Activated naive CD4-positive, alpha-beta T cell treated with anti-CD3 and anti-CD28 coated beads for 36 hours (primary cell): Measurements from ENCODE around the gene RFPL3. TPM values are rescaled to one million over a fixed set of nuclear protein-coding genes. Genes with fewer than 3 reads are reported as not detected.
"Not testable (repeated sequence)": the region's sequence is repeated elsewhere in the genome, so short reads cannot be mapped to it uniquely, and the experiment has no call there.

Source experiments
- CTCF ChIA-PET: fragments of 350-600 bp; sonication (Branson Sonifier 250); formaldehyde crosslinking; loops from one replicate; lab custom pipeline; 2021; ENCODE audit warnings: antibody characterized with exemption; lab: Charles Lee
- DNase-seq: peaks from one replicate; pipeline ENCODE4 v3.0.0-alpha.2; 2020
- H3K27ac Mint-ChIP-seq: one replicate; pipeline ENCODE4 v1.8.0; 2021; ENCODE audit warnings: mild to moderate bottlenecking, mixed read lengths
- H3K27me3 Mint-ChIP-seq: one replicate; pipeline ENCODE4 v1.8.0; 2021; ENCODE audit warnings: low read depth, mixed read lengths
- H3K36me3 Mint-ChIP-seq: one replicate; pipeline ENCODE4 v1.8.0; 2021; ENCODE audit warnings: low read depth, mixed read lengths
- H3K4me1 Mint-ChIP-seq: one replicate; pipeline ENCODE4 v1.8.0; 2021; ENCODE audit warnings: low read depth, mixed read lengths
- H3K4me3 Mint-ChIP-seq: one replicate; pipeline ENCODE4 v1.8.0; 2021; ENCODE audit warnings: mild to moderate bottlenecking, moderate library complexity, mixed read lengths
- H3K9me3 Mint-ChIP-seq: one replicate; pipeline ENCODE4 v1.8.0; 2021; ENCODE audit warnings: mixed read lengths
- intact Hi-C: fragments of 100-400 bp; cut with micrococcal nuclease; formaldehyde crosslinking; loops from one replicate; pipeline ENCODE4 v1.15.1; 2023
- total RNA-seq, 2 experiments: library from RNA; stranded (reverse); gene quantifications; one replicate each; pipeline ENCODE4 v1.2.3, GENCODE V29; 2021

The RFPL3 gene
- total RNA-seq, 2 experiments from 2014 or later: not detected

GRCh38 chr22:32333769-32334659 is 23.7 kb upstream of the RFPL3 start:
- intact Hi-C loops: no loop called here
- Mint-ChIP-seq H3K27ac (no peak overlapping the region), H3K9me3 (no peaks in the 10 kb centered on the region), H3K4me3 (no peak overlapping the region), H3K27me3 (peaks cover 13% of the 10 kb centered on the region), H3K36me3 (no peaks in the 10 kb centered on the region), H3K4me1 (no peaks in the 10 kb centered on the region)
- CTCF ChIA-PET: interaction anchor here (2.1 kb wide), 1 partner anchor 67 kb away, joined by 7 read pairs; no protein-coding TSS in a partner anchor
- DNase-seq: no peak

- no peaks in the 10 kb centered on the region for H3K36me3 Mint-ChIP-seq
- intact Hi-C loops: no loop called here
- no peak overlapping the region for H3K27ac Mint-ChIP-seq
- CTCF ChIA-PET: interaction anchor here (1.5 to 2.1 kb wide), 2 partner anchors 55 to 68 kb away, joined by 3 to 7 read pairs; no protein-coding TSS in a partner anchor
- no peaks in the 10 kb centered on the region for H3K4me1 Mint-ChIP-seq
- DNase-seq: no peak
- H3K4me3 Mint-ChIP-seq: no peak overlapping the region
- no peaks in the 10 kb centered on the region for H3K9me3 Mint-ChIP-seq
- peaks cover 14% of the 10 kb centered on the region for H3K27me3 Mint-ChIP-seq
Observed at GRCh38 chr22:32334660-32335365, 22.9 kb upstream of the RFPL3 start.

GRCh38 chr22:32335471-32335870 is 22.2 kb upstream of the RFPL3 start:
- Mint-ChIP-seq H3K27me3 (peaks cover 21% of the 10 kb centered on the region), H3K27ac (no peak overlapping the region), H3K4me3 (no peak overlapping the region), H3K4me1 (no peaks in the 10 kb centered on the region), H3K36me3 (no peaks in the 10 kb centered on the region), H3K9me3 (no peaks in the 10 kb centered on the region)
- DNase-seq: no peak
- CTCF ChIA-PET: interaction anchor here (1.5 to 2.1 kb wide), 2 partner anchors 55 to 69 kb away, joined by 3 to 7 read pairs; no protein-coding TSS in a partner anchor
- intact Hi-C loops: no loop called here

GRCh38 chr22:32336121-32336603 is 21.5 kb upstream of the RFPL3 start:
- H3K9me3 Mint-ChIP-seq: no peaks in the 10 kb centered on the region
- H3K27me3 Mint-ChIP-seq: peaks cover 28% of the 10 kb centered on the region
- CTCF ChIA-PET: interaction anchor here (1.5 to 2.1 kb wide), 2 partner anchors 54 to 70 kb away, joined by 3 to 7 read pairs; no protein-coding TSS in a partner anchor
- no peak overlapping the region for H3K4me3 Mint-ChIP-seq
- intact Hi-C loops: no loop called here
- DNase-seq: no peak
- no peak overlapping the region for H3K27ac Mint-ChIP-seq
- H3K4me1 Mint-ChIP-seq: no peaks in the 10 kb centered on the region
- no peaks in the 10 kb centered on the region for H3K36me3 Mint-ChIP-seq

- CTCF ChIA-PET: no interaction called here
- H3K4me3 Mint-ChIP-seq: no peak overlapping the region
- no peaks in the 10 kb centered on the region for H3K36me3 Mint-ChIP-seq
- DNase-seq: no peak
- H3K4me1 Mint-ChIP-seq: no peaks in the 10 kb centered on the region
- peaks cover 31% of the 10 kb centered on the region for H3K27me3 Mint-ChIP-seq
- intact Hi-C loops: no loop called here
- no peak overlapping the region for H3K27ac Mint-ChIP-seq
- no peaks in the 10 kb centered on the region for H3K9me3 Mint-ChIP-seq
Observed at GRCh38 chr22:32336771-32337424, 20.8 kb upstream of the RFPL3 start.

GRCh38 chr22:32337425-32337824 is 20.2 kb upstream of the RFPL3 start:
- CTCF ChIA-PET, H3K36me3 Mint-ChIP-seq, H3K27ac Mint-ChIP-seq, DNase-seq, intact Hi-C loops, H3K4me1 Mint-ChIP-seq, H3K4me3 Mint-ChIP-seq, H3K9me3 Mint-ChIP-seq: not testable (repeated sequence)
- H3K27me3 Mint-ChIP-seq: peaks cover 28% of the 10 kb centered on the region

- no peak overlapping the region for H3K27ac Mint-ChIP-seq
- H3K27me3 Mint-ChIP-seq: peaks cover 28% of the 10 kb centered on the region
- H3K4me1 Mint-ChIP-seq: no peaks in the 10 kb centered on the region
- DNase-seq: no peak
- CTCF ChIA-PET: no interaction called here
- H3K4me3 Mint-ChIP-seq: no peak overlapping the region
- intact Hi-C loops: no loop called here
- H3K9me3 Mint-ChIP-seq: no peaks in the 10 kb centered on the region
- H3K36me3 Mint-ChIP-seq: no peaks in the 10 kb centered on the region
Observed at GRCh38 chr22:32338757-32339156, 18.9 kb upstream of the RFPL3 start.

GRCh38 chr22:32339190-32340012 is 18.3 kb upstream of the RFPL3 start:
- Mint-ChIP-seq H3K27ac (no peak overlapping the region), H3K9me3 (no peaks in the 10 kb centered on the region), H3K36me3 (no peaks in the 10 kb centered on the region), H3K4me3 (no peak overlapping the region), H3K27me3 (peaks cover 27% of the 10 kb centered on the region), H3K4me1 (no peaks in the 10 kb centered on the region)
- CTCF ChIA-PET: no interaction called here
- no peak for DNase-seq
- intact Hi-C loops: no loop called here

- peaks cover 24% of the 10 kb centered on the region for H3K27me3 Mint-ChIP-seq
- CTCF ChIA-PET: no interaction called here
- intact Hi-C loops: no loop called here
- H3K36me3 Mint-ChIP-seq: no peaks in the 10 kb centered on the region
- no peak overlapping the region for H3K27ac Mint-ChIP-seq
- no peak overlapping the region for H3K4me3 Mint-ChIP-seq
- H3K9me3 Mint-ChIP-seq: no peaks in the 10 kb centered on the region
- DNase-seq: no peak
- H3K4me1 Mint-ChIP-seq: no peaks in the 10 kb centered on the region
Observed at GRCh38 chr22:32340411-32340810, 17.3 kb upstream of the RFPL3 start.

- no peak overlapping the region for H3K27ac Mint-ChIP-seq
- H3K4me3 Mint-ChIP-seq: no peak overlapping the region
- intact Hi-C loops: no loop called here
- no peak for DNase-seq
- H3K4me1 Mint-ChIP-seq: no peaks in the 10 kb centered on the region
- peaks cover 24% of the 10 kb centered on the region for H3K27me3 Mint-ChIP-seq
- CTCF ChIA-PET: no interaction called here
- no peaks in the 10 kb centered on the region for H3K36me3 Mint-ChIP-seq
- H3K9me3 Mint-ChIP-seq: no peaks in the 10 kb centered on the region
Observed at GRCh38 chr22:32341122-32341740, 16.4 kb upstream of the RFPL3 start.

- H3K27me3 Mint-ChIP-seq: peaks cover 26% of the 10 kb centered on the region
- H3K9me3 Mint-ChIP-seq: no peaks in the 10 kb centered on the region
- H3K4me1 Mint-ChIP-seq: no peaks in the 10 kb centered on the region
- H3K27ac Mint-ChIP-seq: no peak overlapping the region
- H3K36me3 Mint-ChIP-seq: no peaks in the 10 kb centered on the region
- H3K4me3 Mint-ChIP-seq: no peak overlapping the region
- CTCF ChIA-PET: no interaction called here
- no peak for DNase-seq
- intact Hi-C loops: no loop called here
Observed at GRCh38 chr22:32342977-32343376, 14.7 kb upstream of the RFPL3 start.
